VCaP (cell line): ENCODE data around the gene ZNF652.

Experiments
- H3K27ac ChIP-seq: fragments of 450-650 bp; 2 replicates; pipeline ENCODE4 v1.5.1; 2017
- CTCF ChIP-seq: fragments of 450-650 bp; conservative IDR thresholded peaks from 2 replicates; pipeline ENCODE4 v1.5.1; 2017; ENCODE audit warnings: mild to moderate bottlenecking, moderate library complexity

ZNF652 gene

GRCh38 chr17:49361902-49362722 is at the start of gene ZNF652:
Gene ZNF652, minus strand, starts transcription at chr17:49362250. Its CDS starts 44,525 bp downstream, at chr17:49317725.
- no peak for TF ChIP-seq CTCF

GRCh38 chr17:49409066-49409465 is 47.0 kb upstream of the ZNF652 start:
- TF ChIP-seq CTCF, result no peak
- H3K27ac ChIP-seq, result peak overlapping the region; percentile 45

More at GRCh38 chr17:49361902-49362722, at the start of gene ZNF652:
- peak within 1 kb of the TSS; percentile 100 for H3K27ac ChIP-seq

- H3K27ac ChIP-seq, result peak overlapping the region; percentile 45
Measured at GRCh38 chr17:49407981-49408501, 46.0 kb upstream of the ZNF652 start.

GRCh38 chr17:49407086-49407485 is 45.0 kb upstream of the ZNF652 start:
- TF ChIP-seq CTCF, result no peak

More at GRCh38 chr17:49407981-49408501, 46.0 kb upstream of the ZNF652 start:
- peak; percentile 95 for TF ChIP-seq CTCF

GRCh38 chr17:49406421-49407061 is 44.5 kb upstream of the ZNF652 start:
- no peak overlapping the region for H3K27ac ChIP-seq
- TF ChIP-seq CTCF, result no peak

More at GRCh38 chr17:49407086-49407485, 45.0 kb upstream of the ZNF652 start:
- H3K27ac ChIP-seq, result no peak overlapping the region

- H3K27ac ChIP-seq, result peak overlapping the region; percentile 51; the same call in 1 of the 2 replicates
- TF ChIP-seq CTCF, result no peak
Measured at GRCh38 chr17:49404906-49405305, 42.9 kb upstream of the ZNF652 start.

GRCh38 chr17:49404361-49404760 is 42.3 kb upstream of the ZNF652 start:
- H3K27ac ChIP-seq, result peak overlapping the region; percentile 51
- TF ChIP-seq CTCF, result no peak
